KG1 (cell line): ENCODE data around the gene IGFN1.

ENCODE experiments used
- DNase-seq: peaks from one replicate; lab custom pipeline; 2025; lab: John Stamatoyannopoulos, UW

The IGFN1 gene

GRCh38 chr1:201163707-201164106 is 26.9 kb upstream of the IGFN1 start:
- no peak for DNase-seq

- no peak for DNase-seq
Observed at GRCh38 chr1:201164645-201165044, 26.0 kb upstream of the IGFN1 start.

GRCh38 chr1:201167041-201167991 is 23.3 kb upstream of the IGFN1 start:
- DNase-seq: no peak

DNA sequence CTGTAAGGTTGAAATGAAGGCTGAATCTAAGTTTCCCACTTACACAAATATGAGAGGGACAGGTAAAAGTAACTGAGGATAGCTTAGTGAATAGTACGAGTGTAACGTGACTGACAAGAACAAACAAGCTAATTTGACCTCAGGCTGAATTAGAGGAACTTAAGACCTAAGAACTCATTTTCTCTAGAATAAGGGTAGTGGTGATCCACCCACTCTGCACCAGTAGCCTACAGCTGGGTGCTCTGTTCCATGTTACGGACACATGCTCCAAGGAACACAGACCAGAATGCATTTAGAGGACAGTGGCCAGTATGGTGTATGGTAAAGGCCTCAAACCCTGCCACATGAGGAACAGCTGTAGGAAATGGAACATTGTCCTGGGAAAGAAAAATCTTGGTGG is 21.4 kb upstream of the IGFN1 start:
- DNase-seq: no peak

GRCh38 chr1:201169971-201170532 is 20.6 kb upstream of the IGFN1 start:
- no peak for DNase-seq

- no peak for DNase-seq
Observed at GRCh38 chr1:201170533-201171062, 20.0 kb upstream of the IGFN1 start.

- no peak for DNase-seq
Observed at GRCh38 chr1:201171063-201172036, 19.3 kb upstream of the IGFN1 start.

- no peak for DNase-seq
Observed at GRCh38 chr1:201172326-201172725, 18.3 kb upstream of the IGFN1 start.

GRCh38 chr1:201172999-201173610 is 17.5 kb upstream of the IGFN1 start:
- no peak for DNase-seq

DNA sequence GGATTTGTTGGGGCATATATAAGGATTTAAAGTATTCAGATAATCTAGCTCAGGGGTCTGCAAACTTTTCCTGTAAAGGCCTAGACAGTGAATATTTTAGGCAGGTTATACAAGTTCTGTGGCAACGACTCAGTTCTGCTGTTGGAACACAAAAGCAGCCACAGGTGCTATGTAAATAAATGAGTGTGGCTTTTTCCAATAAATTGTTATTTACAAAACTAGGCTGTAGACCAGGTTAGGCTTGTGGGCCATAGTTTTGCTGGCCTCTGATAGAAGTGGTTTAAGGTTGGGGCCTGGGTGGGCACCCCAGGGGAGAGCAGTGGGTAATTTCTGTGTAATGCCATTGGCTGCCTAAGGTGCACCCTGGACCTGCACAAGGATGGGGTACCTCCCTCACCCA is 16.9 kb upstream of the IGFN1 start:
- DNase-seq: no peak

- no peak for DNase-seq
Observed at GRCh38 chr1:201175820-201176500, 14.7 kb upstream of the IGFN1 start.

GRCh38 chr1:201176940-201177339 is 13.7 kb upstream of the IGFN1 start:
- DNase-seq: no peak

GRCh38 chr1:201178718-201179117 is 11.9 kb upstream of the IGFN1 start:
- no peak for DNase-seq

DNA sequence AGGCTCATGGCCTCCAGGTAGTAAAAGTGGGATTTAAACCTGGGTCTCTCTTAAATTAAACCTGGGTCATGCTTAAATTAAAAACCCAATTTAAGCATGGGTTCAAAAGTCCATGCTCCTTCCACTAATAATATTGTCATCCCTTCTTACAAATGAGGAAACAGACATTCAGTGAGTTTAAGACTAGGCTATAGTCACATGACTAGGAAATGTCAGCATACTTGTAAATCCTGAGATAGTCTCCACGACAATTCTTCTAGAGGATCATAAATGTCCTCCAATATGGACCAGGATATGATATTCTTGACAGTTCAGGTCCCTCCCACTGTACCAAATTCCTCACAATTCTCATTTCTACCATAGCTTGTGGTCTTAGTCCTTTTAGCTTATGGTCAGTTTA is 10.5 kb upstream of the IGFN1 start:
- DNase-seq: no peak

- no peak for DNase-seq
Observed at GRCh38 chr1:201180901-201181300, 9.7 kb upstream of the IGFN1 start.

GRCh38 chr1:201181323-201181722 is 9.3 kb upstream of the IGFN1 start:
- DNase-seq: no peak

GRCh38 chr1:201181726-201182125 is 8.9 kb upstream of the IGFN1 start:
- no peak for DNase-seq

- no peak for DNase-seq
Observed at GRCh38 chr1:201183209-201183608, 7.4 kb upstream of the IGFN1 start.

GRCh38 chr1:201183753-201184152 is 6.9 kb upstream of the IGFN1 start:
- no peak for DNase-seq

- no peak for DNase-seq
Observed at GRCh38 chr1:201184307-201185122, 6.1 kb upstream of the IGFN1 start.
